ENCODE results near the gene TBC1D21.

The TBC1D21 gene

DNA sequence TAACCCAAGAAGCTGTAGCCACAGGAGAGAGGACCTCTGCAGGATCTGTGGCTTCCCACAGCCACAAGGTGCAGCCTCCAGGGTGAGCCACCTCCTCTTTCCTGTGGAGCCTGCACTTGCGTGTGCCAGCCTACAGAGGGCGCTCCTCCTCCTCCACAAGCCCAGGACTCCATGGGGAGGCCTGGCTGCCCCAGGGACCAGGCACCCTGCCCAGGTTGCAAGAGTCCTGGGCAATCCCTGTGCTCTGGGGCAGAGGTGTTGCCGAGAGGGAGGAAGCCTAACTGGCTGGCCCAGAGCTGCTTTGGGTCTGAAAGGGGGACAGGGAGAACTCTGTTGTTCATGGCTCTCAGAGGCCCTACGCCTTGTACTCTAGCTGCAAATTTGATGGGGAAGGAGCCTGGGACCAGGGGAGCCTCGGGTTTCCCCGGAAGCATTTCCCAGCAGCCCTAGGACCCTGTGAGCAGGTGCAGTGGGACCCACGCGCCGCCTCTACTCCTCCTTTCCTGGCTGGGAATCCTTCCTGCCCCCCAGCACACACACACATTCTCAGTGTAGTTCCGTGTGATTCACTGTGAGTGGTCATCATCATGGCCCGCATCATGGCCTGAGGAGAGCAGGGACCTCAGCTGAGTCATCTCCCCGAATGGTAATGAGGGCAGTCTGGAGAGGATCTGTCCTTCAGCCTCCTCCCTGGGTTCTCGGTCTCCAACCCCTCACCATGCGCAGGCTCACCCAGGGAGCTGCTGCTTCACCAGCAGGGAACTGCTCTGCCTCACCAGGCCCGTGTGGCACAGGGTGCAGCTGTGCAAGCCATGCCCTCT is 24.3 kb downstream of the TBC1D21 start (continued):
- no peak for TF ChIP-seq PRDM2 (tag by site-specific recombination; IDR thresholded peaks at IDR 0.05; ENCODE audit: borderline replicate concordance)
- no peak for TF ChIP-seq IKZF3 (tag by site-specific recombination; IDR thresholded peaks at IDR 0.05)
- no peak for TF ChIP-seq ZSCAN18 (tag by site-specific recombination; IDR thresholded peaks at IDR 0.05)
- TF ChIP-seq PRDM10 (tag by site-specific recombination; IDR thresholded peaks at IDR 0.05) = no peak
- TF ChIP-seq, protein P1, sequence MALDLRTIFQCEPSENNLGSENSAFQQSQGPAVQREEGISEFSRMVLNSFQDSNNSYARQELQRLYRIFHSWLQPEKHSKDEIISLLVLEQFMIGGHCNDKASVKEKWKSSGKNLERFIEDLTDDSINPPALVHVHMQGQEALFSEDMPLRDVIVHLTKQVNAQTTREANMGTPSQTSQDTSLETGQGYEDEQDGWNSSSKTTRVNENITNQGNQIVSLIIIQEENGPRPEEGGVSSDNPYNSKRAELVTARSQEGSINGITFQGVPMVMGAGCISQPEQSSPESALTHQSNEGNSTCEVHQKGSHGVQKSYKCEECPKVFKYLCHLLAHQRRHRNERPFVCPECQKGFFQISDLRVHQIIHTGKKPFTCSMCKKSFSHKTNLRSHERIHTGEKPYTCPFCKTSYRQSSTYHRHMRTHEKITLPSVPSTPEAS (tag by site-specific recombination; IDR thresholded peaks at IDR 0.05) = no peak
- no peak for TF ChIP-seq ZNF623 (tag by site-specific recombination; IDR thresholded peaks at IDR 0.05)
- peak; percentile 97 for TF ChIP-seq ZBTB48 (tag by site-specific recombination; IDR thresholded peaks at IDR 0.05)
- peak; percentile 100 for TF ChIP-seq ZNF785 (tag by site-specific recombination; IDR thresholded peaks at IDR 0.05)
- TF ChIP-seq, protein P2, sequence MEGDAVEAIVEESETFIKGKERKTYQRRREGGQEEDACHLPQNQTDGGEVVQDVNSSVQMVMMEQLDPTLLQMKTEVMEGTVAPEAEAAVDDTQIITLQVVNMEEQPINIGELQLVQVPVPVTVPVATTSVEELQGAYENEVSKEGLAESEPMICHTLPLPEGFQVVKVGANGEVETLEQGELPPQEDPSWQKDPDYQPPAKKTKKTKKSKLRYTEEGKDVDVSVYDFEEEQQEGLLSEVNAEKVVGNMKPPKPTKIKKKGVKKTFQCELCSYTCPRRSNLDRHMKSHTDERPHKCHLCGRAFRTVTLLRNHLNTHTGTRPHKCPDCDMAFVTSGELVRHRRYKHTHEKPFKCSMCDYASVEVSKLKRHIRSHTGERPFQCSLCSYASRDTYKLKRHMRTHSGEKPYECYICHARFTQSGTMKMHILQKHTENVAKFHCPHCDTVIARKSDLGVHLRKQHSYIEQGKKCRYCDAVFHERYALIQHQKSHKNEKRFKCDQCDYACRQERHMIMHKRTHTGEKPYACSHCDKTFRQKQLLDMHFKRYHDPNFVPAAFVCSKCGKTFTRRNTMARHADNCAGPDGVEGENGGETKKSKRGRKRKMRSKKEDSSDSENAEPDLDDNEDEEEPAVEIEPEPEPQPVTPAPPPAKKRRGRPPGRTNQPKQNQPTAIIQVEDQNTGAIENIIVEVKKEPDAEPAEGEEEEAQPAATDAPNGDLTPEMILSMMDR (tag by site-specific recombination; IDR thresholded peaks at IDR 0.05) = peak; percentile 96
- TF ChIP-seq, protein P3, sequence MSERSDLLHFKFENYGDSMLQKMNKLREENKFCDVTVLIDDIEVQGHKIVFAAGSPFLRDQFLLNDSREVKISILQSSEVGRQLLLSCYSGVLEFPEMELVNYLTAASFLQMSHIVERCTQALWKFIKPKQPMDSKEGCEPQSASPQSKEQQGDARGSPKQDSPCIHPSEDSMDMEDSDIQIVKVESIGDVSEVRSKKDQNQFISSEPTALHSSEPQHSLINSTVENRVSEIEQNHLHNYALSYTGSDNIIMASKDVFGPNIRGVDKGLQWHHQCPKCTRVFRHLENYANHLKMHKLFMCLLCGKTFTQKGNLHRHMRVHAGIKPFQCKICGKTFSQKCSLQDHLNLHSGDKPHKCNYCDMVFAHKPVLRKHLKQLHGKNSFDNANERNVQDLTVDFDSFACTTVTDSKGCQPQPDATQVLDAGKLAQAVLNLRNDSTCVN (tag by site-specific recombination; optimal IDR thresholded peaks at IDR 0.05) = no peak
- TF ChIP-seq ZNF664 (tag by site-specific recombination; IDR thresholded peaks at IDR 0.05) = no peak
- TF ChIP-seq ZNF214 (tag by site-specific recombination; IDR thresholded peaks at IDR 0.05; ENCODE audit: borderline replicate concordance) = no peak
- TF ChIP-seq, protein P4, sequence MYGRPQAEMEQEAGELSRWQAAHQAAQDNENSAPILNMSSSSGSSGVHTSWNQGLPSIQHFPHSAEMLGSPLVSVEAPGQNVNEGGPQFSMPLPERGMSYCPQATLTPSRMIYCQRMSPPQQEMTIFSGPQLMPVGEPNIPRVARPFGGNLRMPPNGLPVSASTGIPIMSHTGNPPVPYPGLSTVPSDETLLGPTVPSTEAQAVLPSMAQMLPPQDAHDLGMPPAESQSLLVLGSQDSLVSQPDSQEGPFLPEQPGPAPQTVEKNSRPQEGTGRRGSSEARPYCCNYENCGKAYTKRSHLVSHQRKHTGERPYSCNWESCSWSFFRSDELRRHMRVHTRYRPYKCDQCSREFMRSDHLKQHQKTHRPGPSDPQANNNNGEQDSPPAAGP (tag by site-specific recombination; IDR thresholded peaks at IDR 0.05) = peak; percentile 57; the same call in 1 of the 2 replicates
- peak; percentile 65; the same call in 1 of the 2 replicates for TF ChIP-seq ZNF2 (tag by site-specific recombination; IDR thresholded peaks at IDR 0.05)
- no peak for TF ChIP-seq ZNF670 (tag by site-specific recombination; IDR thresholded peaks at IDR 0.05; ENCODE audit: low read depth)
- no peak for TF ChIP-seq ZNF610 (tag by site-specific recombination; IDR thresholded peaks at IDR 0.05; ENCODE audit: borderline replicate concordance)
- TF ChIP-seq SP7 (tag by site-specific recombination; IDR thresholded peaks at IDR 0.05) = no peak
- no peak for TF ChIP-seq SETDB1 (IDR thresholded peaks at IDR 0.05; ENCODE audit: insufficient read length, low read length)
- no peak for TF ChIP-seq ZNF174 (tag by site-specific recombination; IDR thresholded peaks at IDR 0.05)
- no peak for TF ChIP-seq TRIM28 (IDR thresholded peaks at IDR 0.05; ENCODE audit: borderline replicate concordance, low read length)
- 0 out of 2 replicates have a peak, but pooled peaks have one; percentile 12 for TF ChIP-seq ZNF677 (tag by site-specific recombination; IDR thresholded peaks at IDR 0.05)
- TF ChIP-seq ZNF621 (tag by site-specific recombination; IDR thresholded peaks at IDR 0.05) = no peak

Measured in HEK293 (cell line).